GM19438 (cell line): ENCODE results near the gene IFNA8.
"Not testable (repeated sequence)": the region's sequence is repeated elsewhere in the genome, so short reads cannot be mapped to it uniquely, and the experiment has no call there.

Source experiments
- ATAC-seq: cut with Tn5 transposase; IDR thresholded peaks from one replicate; pipeline ENCODE4 v1.9.1; 2021; ENCODE audit warnings: low read depth; ENCODE audit not compliant: unreplicated experiment

The IFNA8 gene

DNA sequence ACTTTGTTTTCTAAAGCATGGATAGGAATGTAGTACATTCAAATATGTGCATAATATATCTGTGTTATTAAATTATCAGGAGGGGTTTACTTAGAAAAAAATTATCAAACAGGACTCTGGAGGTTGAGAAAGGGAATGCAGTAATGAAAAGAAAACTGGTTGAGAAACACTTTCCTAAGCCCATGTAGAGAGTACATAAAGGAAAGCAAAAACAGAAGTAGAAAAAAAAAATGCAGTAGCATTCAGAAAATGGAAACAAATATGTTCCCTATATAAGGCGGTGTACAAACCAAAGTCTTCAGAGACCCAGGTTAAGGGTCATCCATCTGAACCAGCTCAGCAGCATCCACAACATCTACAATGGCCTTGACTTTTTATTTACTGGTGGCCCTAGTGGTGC is at the start of gene IFNA8:
TSS of gene IFNA8 (plus strand) at position 301 of the 400 bp plus-strand sequence. CDS start at position 361, 60 bp downstream.
- ATAC-seq: no peak

DNA sequence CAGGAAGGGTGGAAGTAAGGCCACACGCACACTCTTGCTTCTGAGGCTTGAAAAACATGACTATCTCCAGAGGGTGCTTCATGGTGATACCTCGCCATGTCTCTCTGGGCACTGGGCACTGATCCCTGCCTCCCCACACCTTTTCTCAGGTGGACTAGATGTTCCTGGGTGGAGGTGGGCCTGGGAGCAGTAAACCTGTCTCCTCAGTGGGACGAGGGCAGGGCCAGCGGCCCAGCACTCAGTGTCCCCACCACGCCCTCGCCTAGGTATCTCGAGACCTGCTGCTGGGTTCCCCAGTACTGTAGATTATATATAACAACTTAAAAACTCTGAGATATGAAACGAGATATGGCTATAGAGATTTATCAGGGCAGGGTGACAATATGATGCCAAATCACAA is 46.6 kb upstream of the IFNA8 start:
- ATAC-seq: no peak

DNA sequence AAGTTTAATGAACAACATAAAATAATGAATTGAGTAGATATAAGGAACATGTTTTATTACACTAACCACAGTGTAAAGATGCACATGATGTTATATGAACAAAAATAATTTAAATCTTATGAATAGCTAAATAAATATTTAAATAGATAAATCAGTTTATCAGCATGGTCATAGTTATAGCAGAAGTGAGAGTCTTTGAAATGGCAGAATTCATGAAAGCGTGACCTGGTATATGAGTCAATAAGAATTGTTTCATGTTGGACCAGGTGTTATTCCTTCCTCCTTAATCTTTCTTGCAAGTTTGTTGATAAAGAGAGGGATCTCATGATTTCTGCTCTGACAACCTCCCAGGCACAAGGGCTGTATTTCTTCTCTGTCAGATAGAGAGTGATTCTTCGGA is 41.7 kb upstream of the IFNA8 start:
- ATAC-seq: peak; percentile 70

DNA sequence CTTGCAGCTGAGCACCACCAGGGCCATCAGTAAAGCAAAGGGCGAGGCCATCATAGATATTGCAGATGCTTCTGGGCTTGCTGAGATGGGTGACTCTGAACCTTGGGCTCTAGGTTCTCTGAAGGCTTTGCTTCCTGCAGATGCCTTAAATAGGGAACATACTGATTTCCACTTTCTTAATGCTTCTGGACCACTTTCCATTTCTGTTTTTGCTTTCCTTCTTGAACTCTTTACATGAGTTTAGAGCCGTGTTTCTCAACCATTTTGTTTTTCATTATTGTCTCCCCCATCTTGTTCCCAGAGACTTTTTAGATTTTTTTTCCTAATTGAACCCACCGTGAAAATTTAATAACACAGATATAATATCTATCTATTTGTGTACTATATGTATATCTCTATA is 41.0 kb upstream of the IFNA8 start, which contains the start of gene IFNA13:
TSS of gene IFNA13 (minus strand) at position 101 of the 400 bp plus-strand sequence. CDS start at position 54, 47 bp downstream.
- ATAC-seq: no peak

DNA sequence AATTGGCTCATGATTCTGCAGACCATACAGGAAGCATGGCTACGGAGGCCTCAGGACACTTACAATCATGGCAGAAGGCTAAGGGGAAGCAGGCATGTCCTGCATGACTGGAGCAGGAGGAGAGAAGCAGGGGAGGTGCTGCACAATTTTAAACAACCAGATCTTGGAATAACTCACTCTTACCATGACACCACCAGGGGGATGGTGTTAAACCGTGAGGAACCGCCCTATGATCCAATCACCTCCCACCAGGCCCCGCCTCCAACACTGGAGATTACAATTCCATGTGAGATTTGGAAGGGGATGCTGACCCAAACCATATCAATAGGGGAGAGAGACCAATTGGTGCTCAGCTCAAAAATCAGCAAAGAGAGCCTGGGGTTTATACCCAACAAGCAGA is 37.5 kb upstream of the IFNA8 start:
- ATAC-seq: not testable (repeated sequence)

DNA sequence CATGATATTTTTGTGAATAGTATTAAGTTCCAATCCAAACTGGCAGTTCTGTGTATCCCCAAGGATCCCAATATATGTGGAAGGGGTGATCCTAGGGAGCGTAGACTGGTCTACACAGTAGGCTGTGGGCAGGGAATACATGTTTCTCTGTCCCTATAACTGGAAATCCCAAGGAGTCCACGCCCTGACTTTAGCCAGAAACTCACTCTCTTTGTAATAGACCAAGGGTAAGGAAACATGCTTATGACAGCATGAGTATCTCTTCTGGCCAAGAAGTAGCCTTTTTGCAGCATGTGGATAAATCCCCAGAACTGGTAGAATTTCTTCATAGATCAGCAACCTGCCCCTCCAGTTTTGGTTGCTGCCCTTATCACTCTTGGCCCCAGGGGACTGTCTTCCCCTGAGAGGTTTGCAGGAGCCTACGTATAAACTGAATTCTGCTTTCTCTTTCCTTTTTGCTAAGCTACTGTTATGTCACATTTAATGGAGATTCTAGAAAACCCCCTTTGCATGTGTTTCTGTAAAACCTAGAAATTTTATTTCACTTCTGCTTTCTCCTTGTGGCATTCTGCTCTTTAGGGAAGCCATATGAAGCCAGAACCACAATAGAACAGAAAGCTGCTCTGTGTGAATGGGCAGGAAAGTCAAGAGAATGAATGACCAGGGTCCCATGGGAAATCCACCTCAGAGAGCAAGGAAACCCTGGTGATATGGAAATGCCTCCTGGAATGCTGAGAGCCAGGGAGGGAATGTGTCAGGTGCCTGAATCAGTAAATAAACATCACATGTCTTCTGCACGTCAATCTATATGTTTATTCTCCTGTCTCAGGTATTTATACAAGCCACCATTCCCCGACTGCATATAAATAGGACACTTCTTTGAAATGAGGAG is 27.2 kb upstream of the IFNA8 start:
- ATAC-seq: peak; percentile 98

DNA sequence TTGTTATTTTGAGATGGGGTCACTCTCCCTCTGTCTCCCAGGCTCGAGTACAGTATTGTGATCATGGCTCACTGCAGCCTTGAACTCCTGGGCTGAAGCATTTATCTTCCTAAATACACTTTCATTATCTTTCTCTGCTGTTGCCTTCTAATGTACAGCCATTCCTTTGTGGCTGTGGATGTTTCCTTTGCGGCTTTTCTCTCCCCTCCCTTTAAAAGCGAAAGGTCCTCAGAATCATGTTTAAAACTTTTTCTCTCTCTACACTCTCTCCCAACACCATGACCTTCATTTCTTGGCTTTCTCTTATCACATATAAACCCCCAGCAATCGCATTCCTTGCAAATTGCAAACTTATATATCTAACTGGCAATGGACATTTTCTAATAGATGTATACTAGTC is 25.3 kb upstream of the IFNA8 start:
- ATAC-seq: no peak

DNA sequence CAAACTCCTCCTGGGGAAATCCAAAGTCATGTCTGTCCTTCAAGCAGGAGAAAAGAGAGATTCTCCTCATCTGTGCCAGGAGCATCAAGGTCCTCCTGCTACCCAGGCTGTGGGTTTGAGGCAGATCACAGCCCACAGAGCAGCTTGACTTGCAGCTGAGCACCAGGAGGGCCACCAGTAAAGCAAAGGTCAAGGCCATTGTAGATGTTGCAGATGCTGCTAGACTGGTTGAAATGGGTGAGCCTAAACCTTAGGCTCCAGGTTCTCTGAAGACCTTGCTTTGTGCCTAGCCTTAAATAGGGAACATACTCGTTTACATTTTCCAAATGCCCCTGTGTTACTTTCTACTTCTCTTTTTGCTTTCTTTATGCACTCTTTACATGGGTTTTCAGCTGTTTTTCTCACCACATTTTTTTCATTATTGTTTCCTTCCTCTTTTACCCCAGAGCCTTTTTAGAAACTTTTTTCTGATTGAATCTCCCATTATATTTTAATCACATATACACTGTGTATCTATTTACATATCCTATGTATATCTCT is 23.7 kb upstream of the IFNA8 start, which contains the start of gene IFNA2:
TSS of gene IFNA2 (minus strand) at position 268 of the 540 bp plus-strand sequence. CDS start at position 199, 69 bp downstream.
- ATAC-seq: no peak

DNA sequence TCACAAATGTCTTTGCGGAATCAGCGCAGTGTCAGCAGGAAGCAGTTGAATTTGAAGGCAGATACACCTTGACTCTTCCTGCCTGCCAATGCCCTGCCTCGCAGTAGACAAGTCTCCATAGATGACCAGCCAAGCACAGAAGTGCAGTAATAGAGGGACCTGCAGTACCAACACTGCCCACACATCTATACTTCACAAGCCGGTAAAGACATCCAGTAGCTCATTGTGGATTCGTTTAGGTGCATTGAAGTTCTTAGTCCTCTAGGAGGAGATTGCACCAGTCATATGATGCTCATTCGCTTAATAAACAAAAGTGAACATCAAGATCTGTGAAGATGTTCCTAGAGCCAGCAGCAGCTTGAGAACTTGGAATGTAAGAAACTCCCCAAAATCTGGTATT is 16.6 kb upstream of the IFNA8 start:
- ATAC-seq: peak; percentile 85

DNA sequence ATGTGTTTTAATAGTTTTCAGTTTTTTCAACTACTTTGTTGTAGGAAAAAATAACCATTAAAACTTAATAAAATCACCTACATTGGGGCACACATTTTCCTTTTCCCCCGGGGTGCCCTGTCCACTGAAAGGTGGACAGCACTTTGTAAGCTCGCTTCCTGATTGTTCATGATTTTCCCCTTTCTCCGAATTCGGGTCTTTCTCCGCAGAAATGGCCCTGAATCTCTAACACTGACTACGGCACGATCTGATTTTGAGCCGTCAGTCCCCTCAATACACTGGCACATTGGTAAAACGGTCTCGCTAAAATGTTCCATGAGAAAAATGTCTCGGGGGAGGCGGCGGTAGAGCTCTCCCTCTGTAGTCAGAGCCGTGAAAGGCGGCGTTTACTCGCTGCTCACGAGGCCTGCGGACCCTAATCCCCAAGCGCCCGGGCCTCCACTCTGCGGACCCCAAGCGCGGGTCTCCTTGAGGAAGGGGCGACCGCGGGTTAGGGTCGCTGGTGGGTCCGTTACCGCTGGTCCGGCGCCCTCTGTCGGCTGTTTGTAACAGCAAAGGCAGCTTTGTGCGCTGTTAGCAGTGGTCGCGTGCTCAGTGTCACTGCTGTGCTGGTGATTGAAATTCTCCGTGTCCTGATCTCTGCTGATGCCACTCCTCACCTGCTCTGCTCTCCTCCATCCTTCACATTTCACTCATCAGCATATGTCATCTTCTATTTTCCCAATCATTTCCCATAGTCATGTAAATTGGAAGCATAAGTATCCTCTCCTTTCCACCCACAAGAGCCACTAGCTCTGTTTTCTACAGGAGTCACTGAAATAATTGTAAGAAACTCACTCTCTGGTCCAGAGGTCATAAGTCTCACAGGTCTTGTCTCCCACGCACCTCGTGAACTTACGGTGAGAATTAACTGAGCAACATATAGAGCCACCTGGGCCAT is 12.9 kb upstream of the IFNA8 start:
- peak; percentile 71 for ATAC-seq

DNA sequence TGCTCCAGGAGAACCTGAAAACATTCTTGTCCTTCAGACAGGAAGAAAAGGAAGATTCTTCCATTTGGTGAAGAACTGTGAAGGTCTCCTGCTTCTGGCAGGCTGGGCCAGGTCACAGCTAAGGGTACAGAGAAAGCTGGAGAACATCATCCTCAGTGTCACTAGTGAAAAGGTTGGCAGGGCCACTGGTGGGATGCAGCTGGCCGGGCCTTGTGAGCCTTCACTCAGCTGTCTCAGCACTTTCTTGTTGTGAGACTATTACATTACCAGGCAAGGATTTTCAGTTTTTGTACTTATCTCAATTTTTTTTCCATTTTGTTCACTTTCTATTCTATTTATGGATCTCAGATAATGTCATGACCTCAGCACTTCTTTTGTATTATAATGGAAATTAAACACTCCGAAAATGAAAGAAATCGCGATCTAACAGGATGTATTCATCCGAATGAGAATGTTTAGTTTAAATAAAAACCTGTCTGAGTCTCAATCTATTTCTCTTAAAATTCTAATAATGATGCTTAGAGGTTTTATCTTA is 9.9 kb upstream of the IFNA8 start:
- no peak for ATAC-seq

DNA sequence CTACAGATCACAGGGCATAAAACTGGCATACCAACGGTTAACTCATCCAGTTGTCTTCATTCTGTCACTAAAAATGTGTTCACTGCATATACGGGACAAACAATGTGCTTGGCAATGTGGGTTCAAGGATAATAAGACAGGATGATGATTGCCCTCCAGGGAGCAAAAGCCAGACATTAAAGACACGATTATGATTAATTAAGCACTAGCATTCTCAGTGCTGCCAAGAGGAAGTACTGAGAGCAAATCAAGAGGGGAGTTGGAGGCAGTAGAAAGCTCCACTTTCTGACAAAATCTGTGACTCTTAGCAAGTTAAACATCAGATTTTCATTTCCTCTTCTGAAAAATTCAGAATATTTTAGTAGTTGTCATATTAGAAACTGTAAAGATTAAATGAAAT is 9.0 kb upstream of the IFNA8 start:
- ATAC-seq: no peak

DNA sequence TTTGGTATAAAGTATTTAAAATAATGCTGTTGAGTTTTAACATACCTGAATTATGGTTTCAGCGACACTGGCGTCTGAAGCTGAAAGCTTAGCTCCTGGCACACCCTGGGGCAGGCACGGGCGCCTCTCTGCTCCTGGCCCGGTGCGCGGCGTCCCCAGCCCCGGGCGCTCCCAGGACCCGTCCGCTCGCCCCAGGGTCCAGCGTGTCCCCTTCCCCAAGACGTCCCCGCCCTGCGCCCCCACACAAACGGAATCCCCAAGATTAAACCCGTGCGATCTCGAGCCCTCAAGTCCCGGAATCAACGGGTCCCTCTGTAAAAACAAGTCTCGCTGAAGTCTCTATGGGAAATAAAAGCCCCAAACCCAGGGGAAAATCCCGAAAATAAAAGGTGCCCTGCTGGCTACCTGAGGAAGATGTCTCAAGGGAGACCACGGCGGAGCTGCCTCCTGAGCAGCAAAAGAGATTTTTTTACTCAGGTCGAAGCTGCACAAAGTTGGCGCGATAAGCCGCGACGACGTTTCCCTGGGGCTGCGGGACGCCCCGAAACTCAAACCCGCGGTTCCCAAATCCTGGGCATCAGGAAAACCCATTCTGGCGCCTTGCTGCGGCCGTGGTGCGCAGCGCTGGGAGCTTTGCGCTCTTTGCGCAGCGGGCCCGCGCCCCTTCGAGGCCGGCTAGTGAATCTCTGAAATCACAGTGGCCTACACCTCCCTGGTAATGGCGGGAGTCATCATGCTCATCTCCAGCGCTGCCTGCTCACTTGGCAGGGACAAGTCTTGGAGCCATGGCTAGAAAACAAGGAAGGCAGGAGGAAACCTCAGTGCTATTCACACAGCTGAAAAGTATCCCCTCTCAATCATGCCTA is 6.3 kb upstream of the IFNA8 start:
- peak; percentile 76 for ATAC-seq

DNA sequence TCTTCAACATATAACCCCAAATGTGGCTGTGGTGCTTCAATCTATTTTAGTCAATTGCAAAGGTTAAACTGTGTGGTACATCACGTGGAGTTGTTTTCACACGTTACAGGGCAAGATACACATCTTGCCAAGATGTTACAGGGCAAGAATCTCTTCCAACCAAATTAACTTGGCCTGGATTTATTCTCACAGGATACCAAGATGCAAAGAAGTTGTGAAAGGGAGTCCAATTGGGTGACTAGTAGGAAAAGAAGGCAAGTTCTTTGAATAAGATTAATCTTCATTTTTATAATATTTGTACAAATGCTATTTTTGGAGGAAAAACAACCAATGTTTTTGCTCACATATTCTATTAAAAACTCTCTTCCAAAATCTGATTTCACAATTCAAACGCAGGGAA is 4.8 kb upstream of the IFNA8 start:
- ATAC-seq: no peak

DNA sequence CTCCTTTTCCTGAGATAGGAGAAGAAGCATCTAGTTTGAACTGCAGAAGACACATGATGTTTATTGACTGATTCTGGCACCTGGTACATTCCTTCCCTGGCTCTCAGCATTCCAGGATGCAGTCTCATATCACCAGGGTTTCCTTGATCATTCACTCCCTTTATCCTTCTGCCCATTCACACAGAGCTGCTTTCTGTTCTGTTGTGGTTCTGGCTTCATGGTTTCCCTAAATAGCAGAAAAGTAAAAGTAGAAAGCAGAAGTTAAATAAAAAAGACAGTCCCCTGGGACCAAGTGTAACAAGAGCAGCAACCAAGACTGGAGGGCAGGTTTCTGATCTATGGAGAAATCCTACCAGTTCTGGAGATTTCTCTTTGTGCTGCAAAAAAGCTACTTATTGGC is 3.2 kb downstream of the IFNA8 start:
- peak; percentile 71 for ATAC-seq

DNA sequence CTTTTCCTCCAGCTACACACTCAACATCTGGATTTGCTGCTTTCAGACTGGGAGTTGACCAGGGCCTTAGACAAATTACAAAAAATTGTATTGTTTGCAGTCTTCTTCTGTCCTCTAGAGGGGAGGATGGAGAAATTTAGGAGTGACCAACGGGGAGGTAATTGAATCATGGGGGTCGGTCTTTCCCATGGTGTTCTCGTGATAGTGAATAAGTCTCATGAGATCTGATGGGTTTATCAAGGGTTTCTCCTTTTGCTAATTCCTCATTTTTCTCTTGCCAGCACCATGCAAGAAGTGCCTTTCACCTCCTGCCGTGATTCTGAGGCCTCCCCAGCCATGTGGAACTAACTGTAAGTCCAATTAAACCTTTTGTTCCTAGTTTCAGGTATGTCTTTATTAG is 4.2 kb downstream of the IFNA8 start:
- ATAC-seq: no peak

DNA sequence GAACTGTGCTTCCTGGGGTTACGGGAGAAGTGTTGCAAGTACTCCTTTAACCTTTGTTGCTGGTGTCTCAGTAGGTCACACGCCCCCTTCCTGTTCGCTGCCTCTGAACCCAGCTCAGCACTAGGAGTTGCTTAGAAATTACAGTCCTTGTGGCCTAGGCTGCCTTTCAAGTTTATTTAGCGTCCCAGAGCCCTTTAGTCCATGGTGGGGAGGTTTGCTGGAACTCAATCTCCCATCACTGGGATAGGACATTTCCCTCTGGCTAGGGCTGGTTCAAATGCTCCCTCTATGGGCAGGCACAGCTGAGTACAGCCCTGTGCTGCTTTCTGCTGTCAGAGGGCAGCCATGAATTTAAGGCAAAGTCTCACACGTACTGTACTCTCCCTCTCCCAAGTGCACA is 4.7 kb downstream of the IFNA8 start:
- ATAC-seq: peak; percentile 54

DNA sequence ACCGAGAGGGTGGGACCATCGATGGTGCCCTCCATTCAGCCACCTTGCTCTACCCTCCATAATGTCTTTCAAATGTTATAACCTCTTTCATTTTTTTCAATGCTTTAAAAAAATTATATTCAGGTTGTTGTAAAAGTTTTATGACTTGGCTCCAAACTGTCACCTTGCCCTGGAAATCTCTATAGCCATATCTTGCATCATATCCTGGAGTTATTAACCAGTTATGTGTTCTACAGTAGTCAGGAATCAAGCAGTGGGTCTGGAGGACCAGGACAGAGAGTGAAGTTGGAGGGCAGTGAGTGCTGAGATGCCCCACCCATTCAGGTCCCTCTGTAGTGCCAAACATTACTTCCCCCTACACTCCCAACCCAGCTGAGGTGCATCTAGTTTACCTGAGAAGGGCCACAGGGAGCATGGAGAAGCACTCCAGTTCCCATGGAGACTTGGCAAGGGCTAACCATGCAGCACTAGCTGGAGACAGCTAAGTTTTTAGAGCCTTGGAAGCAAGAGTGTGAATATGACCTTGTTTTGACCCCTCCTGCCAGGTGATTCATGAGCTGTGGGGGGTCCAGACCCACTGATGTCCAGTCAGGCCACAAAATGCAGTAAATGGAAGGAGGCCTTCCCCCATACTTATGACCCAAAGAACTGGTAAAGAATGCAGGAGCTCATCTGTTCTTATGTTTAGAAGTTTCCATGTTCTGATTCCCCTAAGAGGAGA is 5.5 kb downstream of the IFNA8 start:
- no peak for ATAC-seq
